IPS DF 6.9 (cell line): Measurements from ENCODE around the gene MAGOH.
"Not testable (repeated sequence)": the region's sequence is repeated elsewhere in the genome, so short reads cannot be mapped to it uniquely, and the experiment has no call there.

Source experiments
- DNase-seq: peaks from one replicate; pipeline ENCODE4 v3.0.0-alpha.2; 2013; ENCODE audit warnings: low read depth, low spot score
- H3K27ac ChIP-seq: one replicate; pipeline ENCODE4 v1.5.1; 2013; ENCODE audit warnings: low read length, control low read depth
- H3K27me3 ChIP-seq: 2 replicates; pipeline ENCODE4 v1.6.1; 2013; ENCODE audit warnings: mild to moderate bottlenecking, low read length; ENCODE audit not compliant: control insufficient read depth, insufficient read depth
- H3K36me3 ChIP-seq: 2 replicates; pipeline ENCODE4 v1.6.1; 2013; ENCODE audit warnings: low read length; ENCODE audit not compliant: control insufficient read depth, insufficient read depth
- H3K4me1 ChIP-seq: 2 replicates; pipeline ENCODE4 v1.6.1; 2013; ENCODE audit warnings: low read length; ENCODE audit not compliant: control insufficient read depth, insufficient read depth
- H3K4me3 ChIP-seq: 2 replicates; pipeline ENCODE4 v1.5.1; 2013; ENCODE audit warnings: mild to moderate bottlenecking, low read length
- H3K9me3 ChIP-seq: 2 replicates; pipeline ENCODE4 v1.6.1; 2013; ENCODE audit warnings: low read length, inconsistent platforms; ENCODE audit not compliant: control insufficient read depth, insufficient read depth
- WGBS: extraction: QIAGEN DNeasy Blood & Tissue Kit; methylation state at CpG from one replicate; pipeline ENCODE4 v1.1.7; 2013; ENCODE audit warnings: mixed read lengths, missing lambda C conversion rate; ENCODE audit not compliant: insufficient read length, insufficient coverage; 5-methylcytosine and 5-hydroxymethylcytosine counted together

MAGOH gene

GRCh38 chr1:53220962-53221286 is 17.4 kb downstream of the MAGOH start:
- no CpG with 5 or more reads among the region's 3 CpGs for WGBS
- peak overlapping the region; percentile 62; the same call in 1 of the 2 replicates for H3K4me3 ChIP-seq
- DNase-seq = no peak
- H3K9me3 ChIP-seq = no peaks in the 10 kb centered on the region
- H3K27me3 ChIP-seq = no peaks in the 10 kb centered on the region
- H3K36me3 ChIP-seq = no peaks in the 10 kb centered on the region
- H3K27ac ChIP-seq = no peak overlapping the region
- H3K4me1 ChIP-seq = no peaks in the 10 kb centered on the region

GRCh38 chr1:53220171-53220961 is 18.0 kb downstream of the MAGOH start, which contains the start of gene CZIB:
CZIB (minus strand) TSS chr1:53220634; CDS start chr1:53220575, 59 bp downstream.
- H3K27me3 ChIP-seq = no peaks in the 10 kb centered on the region
- H3K36me3 ChIP-seq = no peaks in the 10 kb centered on the region
- peak; percentile 73 for DNase-seq
- no CpG with 5 or more reads among the region's 61 CpGs for WGBS
- H3K27ac ChIP-seq = no peak within 1 kb of the TSS
- peak within 1 kb of the TSS; percentile 62 for H3K4me3 ChIP-seq
- no peaks in the 10 kb centered on the region for H3K9me3 ChIP-seq
- no peaks in the 10 kb centered on the region for H3K4me1 ChIP-seq

GRCh38 chr1:53219711-53220110 is 18.6 kb downstream of the MAGOH start:
- Histone ChIP-seq H3K4me3 (peak overlapping the region; percentile 62; the same call in 1 of the 2 replicates), H3K36me3 (no peaks in the 10 kb centered on the region), H3K9me3 (no peaks in the 10 kb centered on the region), H3K27me3 (no peaks in the 10 kb centered on the region), H3K27ac (no peak overlapping the region), H3K4me1 (no peaks in the 10 kb centered on the region)
- DNase-seq = no peak
- no CpG with 5 or more reads among the region's 8 CpGs for WGBS

- Histone ChIP-seq H3K9me3 (no peaks in the 10 kb centered on the region), H3K4me3 (no peak overlapping the region), H3K36me3 (peaks cover 2% of the 10 kb centered on the region), H3K4me1 (no peaks in the 10 kb centered on the region), H3K27ac (no peak overlapping the region), H3K27me3 (no peaks in the 10 kb centered on the region)
- no peak for DNase-seq
- WGBS = no CpG with 5 or more reads among the region's 7 CpGs
Measured at GRCh38 chr1:53218201-53218600, 20.1 kb downstream of the MAGOH start.

- WGBS = no CpG with 5 or more reads among the region's 5 CpGs
- Histone ChIP-seq H3K27ac (no peak overlapping the region), H3K9me3 (no peaks in the 10 kb centered on the region), H3K4me3 (no peak overlapping the region), H3K4me1 (no peaks in the 10 kb centered on the region), H3K27me3 (no peaks in the 10 kb centered on the region), H3K36me3 (peaks cover 8% of the 10 kb centered on the region)
- DNase-seq = no peak
Measured at GRCh38 chr1:53214376-53214940, 23.9 kb downstream of the MAGOH start.

GRCh38 chr1:53210954-53211353 is 27.4 kb downstream of the MAGOH start:
- no peak for DNase-seq
- no peaks in the 10 kb centered on the region for H3K4me1 ChIP-seq

GRCh38 chr1:53210352-53210751 is 28.0 kb downstream of the MAGOH start:
- no peak overlapping the region for H3K27ac ChIP-seq
- H3K27me3 ChIP-seq = no peaks in the 10 kb centered on the region
- peaks cover 14% of the 10 kb centered on the region for H3K36me3 ChIP-seq
- WGBS = no CpG with 5 or more reads among the region's 7 CpGs
- no peaks in the 10 kb centered on the region for H3K4me1 ChIP-seq
- H3K9me3 ChIP-seq = peaks cover 4% of the 10 kb centered on the region; the same call in 1 of the 2 replicates
- no peak for DNase-seq
- H3K4me3 ChIP-seq = no peak overlapping the region

More at GRCh38 chr1:53210954-53211353, 27.4 kb downstream of the MAGOH start:
- peaks cover 2% of the 10 kb centered on the region; the same call in 1 of the 2 replicates for H3K9me3 ChIP-seq
- WGBS = no CpG with 5 or more reads among the region's 11 CpGs
- peaks cover 14% of the 10 kb centered on the region for H3K36me3 ChIP-seq
- H3K27me3 ChIP-seq = no peaks in the 10 kb centered on the region
- H3K27ac ChIP-seq = no peak overlapping the region
- H3K4me3 ChIP-seq = no peak overlapping the region

GRCh38 chr1:53207726-53208125 is 30.6 kb downstream of the MAGOH start:
- DNase-seq = no peak
- no peak overlapping the region for H3K27ac ChIP-seq
- H3K4me3 ChIP-seq = no peak overlapping the region
- peaks cover 11% of the 10 kb centered on the region; the same call in 1 of the 2 replicates for H3K36me3 ChIP-seq
- H3K27me3 ChIP-seq = no peaks in the 10 kb centered on the region
- no CpG with 5 or more reads among the region's 1 CpG for WGBS
- H3K9me3 ChIP-seq = peaks cover 6% of the 10 kb centered on the region; the same call in 1 of the 2 replicates
- no peaks in the 10 kb centered on the region for H3K4me1 ChIP-seq

- Histone ChIP-seq H3K4me3 (no peak overlapping the region), H3K36me3 (peaks cover 13% of the 10 kb centered on the region; the same call in 1 of the 2 replicates), H3K9me3 (peaks cover 6% of the 10 kb centered on the region; the same call in 1 of the 2 replicates), H3K27ac (no peak overlapping the region), H3K4me1 (no peaks in the 10 kb centered on the region), H3K27me3 (no peaks in the 10 kb centered on the region)
- no CpG with 5 or more reads among the region's 1 CpG for WGBS
- DNase-seq = no peak
Measured at GRCh38 chr1:53206735-53207379, 31.5 kb downstream of the MAGOH start.

- peaks cover 13% of the 10 kb centered on the region; the same call in 1 of the 2 replicates for H3K36me3 ChIP-seq
- H3K27me3 ChIP-seq, DNase-seq, H3K4me1 ChIP-seq, H3K27ac ChIP-seq, H3K4me3 ChIP-seq, H3K9me3 ChIP-seq: not testable (repeated sequence)
- WGBS = no CpG with 5 or more reads among the region's 3 CpGs
Measured at GRCh38 chr1:53206083-53206685, 32.1 kb downstream of the MAGOH start.
